CMK (cell line): ENCODE results near the gene MOK.
"Not testable (repeated sequence)": the region's sequence is repeated elsewhere in the genome, so short reads cannot be mapped to it uniquely, and the experiment has no call there.

ENCODE experiments used
- DNase-seq: peaks from one replicate; pipeline ENCODE4 v3.0.0-alpha.2; 2010; ENCODE audit warnings: low read depth

The MOK gene

GRCh38 chr14:102321456-102322422, 16.8 kb upstream of the MOK start:
- no peak for DNase-seq

- no peak for DNase-seq
Measured at GRCh38 chr14:102320671-102321455, 15.9 kb upstream of the MOK start.

- DNase-seq: no peak
Measured at GRCh38 chr14:102320033-102320660, 15.2 kb upstream of the MOK start.

- peak; percentile 55 for DNase-seq
Measured at GRCh38 chr14:102319351-102320032, 14.5 kb upstream of the MOK start, which contains the start of gene ZNF839. Gene ZNF839, plus strand, starts transcription at chr14:102319746. Its CDS starts 20 bp downstream, at chr14:102319766.

GRCh38 chr14:102318781-102319276, 13.9 kb upstream of the MOK start:
- DNase-seq: no peak

GRCh38 chr14:102317564-102318248, 12.7 kb upstream of the MOK start:
- DNase-seq: no peak

GRCh38 chr14:102316743-102317563, 12.0 kb upstream of the MOK start:
- DNase-seq: peak; percentile 77

GRCh38 chr14:102316338-102316742, 11.4 kb upstream of the MOK start:
- DNase-seq: no peak

DNA sequence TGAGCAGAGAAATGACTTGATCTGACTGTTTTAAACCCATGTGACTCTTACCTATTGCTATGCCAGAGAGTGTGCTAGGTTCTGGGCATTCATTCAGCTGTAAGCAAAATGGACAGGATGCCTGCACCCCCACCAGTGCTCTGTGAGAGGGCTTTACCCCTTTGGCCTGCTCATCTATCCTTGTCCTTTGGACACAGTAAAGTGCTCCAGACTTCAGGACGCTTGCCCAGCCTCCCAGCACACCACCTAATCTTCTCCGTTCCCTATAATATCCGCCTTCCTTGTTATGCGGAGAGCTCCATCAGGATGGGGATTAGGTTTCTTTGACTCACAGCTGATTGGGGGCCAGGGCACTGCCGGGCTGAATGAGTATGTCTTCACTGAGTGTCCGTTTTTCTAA, 10.2 kb upstream of the MOK start:
- DNase-seq: no peak

DNA sequence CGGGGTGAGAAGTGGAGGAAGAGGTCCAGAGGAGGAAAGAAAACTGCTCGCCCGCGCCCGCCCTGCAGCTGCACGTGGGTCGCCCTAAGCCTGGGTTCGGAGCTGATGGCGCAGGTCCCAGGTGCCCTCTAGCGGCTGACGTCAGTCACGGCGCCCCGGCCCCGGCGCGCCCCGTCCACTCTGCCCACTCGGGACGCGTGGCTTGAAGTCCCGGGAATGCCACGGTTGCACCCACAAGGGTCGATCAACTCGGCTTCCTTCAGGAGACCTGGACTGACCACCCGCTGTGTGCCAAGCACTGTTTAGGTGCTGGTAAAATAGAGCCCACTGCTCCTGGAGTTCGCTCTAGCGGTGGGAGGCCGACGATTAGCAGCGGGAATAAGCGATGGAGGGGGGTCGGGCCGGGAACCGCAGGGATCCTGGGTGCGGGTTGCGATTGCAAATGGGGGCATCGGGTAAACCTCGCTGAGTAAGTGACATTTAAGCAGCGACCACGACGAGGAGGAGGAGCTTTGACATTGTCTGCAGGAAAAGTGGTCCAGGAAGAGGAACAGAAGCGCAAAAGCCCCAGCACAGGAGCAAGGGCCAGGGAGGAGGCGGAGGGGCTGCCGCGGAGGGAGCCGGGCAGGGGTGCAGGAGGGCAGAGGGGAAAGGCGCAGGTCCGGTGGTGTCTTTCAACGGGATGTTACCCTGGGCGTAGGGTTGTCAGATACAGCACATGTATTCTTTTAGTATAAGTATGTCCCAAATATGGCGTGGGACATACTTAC, 9.5 kb upstream of the MOK start:
- no peak for DNase-seq

- DNase-seq: no peak
Measured at GRCh38 chr14:102303664-102304063, 1.3 kb downstream of the MOK start.

DNA sequence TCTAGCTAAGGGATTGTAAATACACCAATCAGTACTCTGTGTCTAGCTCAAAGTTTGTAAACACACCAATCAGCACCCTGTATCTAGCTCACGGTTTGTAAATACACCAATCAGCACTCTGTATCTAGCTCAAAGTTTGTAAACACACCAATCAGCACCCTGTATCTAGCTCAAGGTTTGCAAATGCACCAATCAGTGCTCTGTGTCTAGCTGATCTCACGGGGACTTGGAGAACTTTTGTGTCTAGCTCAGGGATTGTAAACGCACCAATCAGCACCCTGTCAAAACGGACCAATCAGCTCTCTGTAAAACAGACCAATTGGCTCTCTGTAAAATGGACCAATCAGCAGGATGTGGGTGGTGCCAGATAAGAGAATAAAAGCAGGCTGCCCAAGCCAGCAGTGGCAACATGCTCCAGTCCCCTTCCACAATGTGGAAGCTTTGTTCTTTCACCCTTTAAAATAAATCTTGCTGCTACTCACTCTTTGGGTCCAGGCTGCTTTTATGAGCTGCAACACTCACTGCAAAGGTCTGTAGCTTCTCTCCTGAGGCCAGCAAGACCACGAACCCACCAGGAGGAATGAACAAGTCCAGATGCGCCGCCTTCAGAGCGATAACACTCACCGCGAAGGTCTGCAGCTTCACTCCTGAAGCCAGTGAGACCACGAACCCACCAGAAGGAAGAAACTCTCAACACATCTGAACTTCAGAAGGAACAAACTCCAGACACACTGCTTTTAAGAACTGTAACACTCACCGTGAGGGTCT, 6.5 kb downstream of the MOK start:
- not testable (repeated sequence) for DNase-seq

DNA sequence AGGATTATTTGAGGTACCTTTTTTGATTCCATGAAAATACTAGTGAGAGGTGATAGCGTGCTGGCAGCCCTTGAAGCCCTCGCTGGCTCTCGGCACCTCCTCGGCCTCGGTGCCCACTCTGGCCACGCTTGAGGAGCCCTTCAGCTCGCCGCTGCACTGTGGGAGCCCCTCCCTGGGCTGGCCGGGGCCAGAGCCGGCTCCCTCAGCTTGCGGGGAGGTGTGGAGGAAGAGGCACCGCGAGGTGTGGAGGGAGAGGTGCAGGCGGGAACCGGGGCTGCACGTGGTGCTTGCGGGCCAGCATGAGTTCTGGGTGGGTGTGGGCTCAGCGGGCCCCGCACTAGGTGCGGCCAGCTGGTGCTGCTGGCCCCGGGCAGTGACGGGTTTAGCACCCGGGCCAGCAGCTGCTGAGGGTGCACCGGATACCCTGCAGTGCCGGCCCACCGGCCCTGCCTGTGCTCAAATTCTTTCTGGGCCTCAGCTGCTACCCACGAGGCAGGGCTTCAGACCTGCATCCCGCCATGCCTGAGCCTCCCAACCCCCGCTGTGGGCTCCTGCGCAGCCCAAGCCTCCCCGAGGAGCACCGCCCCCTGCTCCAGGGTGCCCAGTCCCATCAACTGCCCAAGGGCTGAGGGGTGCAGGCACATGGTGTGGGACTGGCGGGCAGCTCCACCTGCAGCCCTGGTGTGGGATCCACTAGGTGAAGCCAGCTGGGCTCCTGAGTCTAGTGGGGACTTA, 7.4 kb downstream of the MOK start:
- DNase-seq: no peak

DNA sequence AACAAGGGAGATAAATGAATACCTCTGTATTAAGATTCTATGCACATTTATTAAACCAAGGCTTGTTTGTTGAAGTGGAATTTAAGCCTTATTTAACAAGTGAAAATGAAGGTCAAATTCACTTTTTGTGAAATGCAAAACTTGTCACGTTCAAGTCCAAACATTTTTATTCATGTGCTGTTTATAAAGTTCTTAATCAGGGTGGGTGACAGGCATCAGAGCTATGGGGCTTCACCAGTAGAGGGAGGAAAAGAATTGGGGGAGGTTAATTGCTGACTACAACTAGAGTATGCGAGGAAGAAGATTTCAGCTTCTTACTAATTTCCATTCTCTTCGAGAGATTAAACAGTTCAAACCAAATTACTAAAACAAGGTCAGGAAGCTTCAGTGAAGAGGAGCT, 9.7 kb downstream of the MOK start:
- no peak for DNase-seq

DNA sequence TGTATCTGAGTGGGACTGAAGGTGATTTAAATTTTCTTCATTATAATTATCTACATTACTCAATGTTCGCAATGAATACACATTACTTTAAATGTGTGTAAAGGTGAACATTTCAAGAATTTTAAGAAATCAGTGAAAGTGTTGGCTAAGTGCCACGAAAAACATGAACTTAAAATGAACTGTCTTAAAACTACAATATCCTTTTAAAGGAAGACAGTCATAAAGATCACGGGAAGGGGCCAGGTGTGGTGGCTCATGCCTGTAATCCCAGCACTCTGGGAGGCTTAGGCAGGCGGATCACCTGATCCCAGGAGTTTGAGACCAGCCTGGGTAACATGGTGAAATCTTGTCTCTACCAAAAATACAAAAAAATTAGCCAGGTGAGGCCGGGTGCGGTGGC, 11.2 kb downstream of the MOK start:
- DNase-seq: no peak

DNA sequence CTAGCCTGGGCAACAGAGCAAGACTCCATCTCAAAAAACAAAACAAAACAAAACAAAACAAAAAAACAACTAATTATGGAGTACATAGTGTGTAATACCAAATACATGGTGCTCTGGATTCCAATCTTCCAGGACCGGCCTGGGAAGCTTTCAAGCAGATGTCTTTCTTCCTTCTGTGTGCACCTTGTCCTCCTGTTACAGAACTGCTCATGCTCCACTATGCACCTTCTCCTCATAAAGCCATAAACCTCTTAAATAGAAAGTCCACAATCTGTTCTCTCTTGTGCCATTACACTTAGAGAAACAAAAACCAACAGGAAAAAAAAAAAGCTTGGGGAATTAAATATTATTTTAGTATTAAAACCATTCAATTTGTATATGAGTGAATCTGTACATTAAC, 12.5 kb downstream of the MOK start:
- DNase-seq: no peak

DNA sequence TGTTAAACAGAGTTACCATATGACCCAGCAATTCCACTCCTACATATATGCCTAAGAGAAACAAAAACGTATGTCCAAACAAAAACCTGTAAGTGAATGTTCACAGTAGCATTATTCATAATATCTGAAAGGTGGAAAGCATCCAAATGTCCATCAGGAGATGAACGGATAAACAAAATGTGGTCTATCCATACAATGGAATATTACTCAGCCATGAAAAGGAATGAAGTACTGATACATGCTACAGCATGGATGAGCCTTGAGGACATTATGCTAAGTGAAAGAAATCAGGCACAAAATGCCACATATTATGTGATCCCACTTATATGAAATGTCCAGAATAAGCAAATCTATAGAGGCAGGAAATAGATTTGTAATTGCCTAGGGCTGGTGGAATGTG, 16.8 kb downstream of the MOK start:
- DNase-seq: no peak

- DNase-seq: no peak
Measured at GRCh38 chr14:102285106-102285505, 19.9 kb downstream of the MOK start.
